A549 (cell line): ENCODE measurements around the gene TMEM267. TPM values are rescaled to one million over a fixed set of nuclear protein-coding genes. Genes with fewer than 3 reads are reported as not detected.

Experiments used
- ATAC-seq, 2 experiments: fragments of 200-7000 bp in 1 of 2; fragments of >200 bp in 1 of 2; cut with Nextera tagmentation in 1 of 2; cut with Tn5 transposase in 1 of 2; 3 replicates each; pipeline versions ENCODE4 v1.8.0 to v1.9.1; 2018 to 2020; ENCODE audit warnings: mild to moderate bottlenecking in 1 of 2, moderate library complexity in 1 of 2
- CTCF ChIA-PET: fragments of 300-600 bp; sonication (Branson Sonifier 250); formaldehyde crosslinking; extraction: SDS; loops from one replicate; lab custom pipeline; 2021; ENCODE audit warnings: antibody characterized with exemption, inconsistent platforms; lab: Yijun Ruan, JAX
- POLR2A ChIA-PET: fragments of 350-600 bp; formaldehyde crosslinking; extraction: SDS; loops from one replicate; lab custom pipeline; 2021; ENCODE audit warnings: antibody characterized with exemption, inconsistent platforms; lab: Yijun Ruan, JAX
- DNase-seq, 2 experiments: peaks; one replicate each; pipeline versions ENCODE4 v3.0.0 to v3.0.0-alpha.2; 2011 to 2016; ENCODE audit warnings: low read depth in 1 of 2, low spot score in 1 of 2
- FAIRE-seq: peaks from 2 replicates; lab custom pipeline; 2011; peaks lifted over from hg19 to GRCh38; lab: Jason Lieb, UNC
- H3K27ac ChIP-seq, 2 experiments: fragments of >200 bp; sonication (Bioruptor Twin); formaldehyde crosslinking; 3 replicates each; pipeline ENCODE4 v1.5.1; 2016 to 2017
- H3K4me1 ChIP-seq: fragments of >200 bp; sonication (Bioruptor Twin); formaldehyde crosslinking; 3 replicates; pipeline ENCODE4 v1.6.1; 2016
- H3K4me2 ChIP-seq: fragments of >200 bp; sonication (Bioruptor Twin); formaldehyde crosslinking; 3 replicates; pipeline ENCODE4 v1.6.1; 2016
- H3K4me3 ChIP-seq: fragments of >200 bp; sonication (Bioruptor Twin); formaldehyde crosslinking; 3 replicates; pipeline ENCODE4 v1.5.1; 2016
- H3K9me3 ChIP-seq: fragments of >200 bp; sonication (Bioruptor Twin); formaldehyde crosslinking; 3 replicates; pipeline ENCODE4 v1.6.1; 2016
- BCL3 ChIP-seq: fragments of >200 bp; sonication (Bioruptor Twin); formaldehyde crosslinking; IDR thresholded peaks from 3 replicates; pipeline ENCODE4 v1.6.1; 2016
- CBX8 ChIP-seq: fragments of 200-600 bp; sonication (generic); IDR thresholded peaks from 2 replicates; pipeline ENCODE4 v1.6.1; 2016
- CEBPB ChIP-seq, 2 experiments: fragments of >200 bp in 1 of 2; sonication (Bioruptor Twin) in 1 of 2; formaldehyde crosslinking in 1 of 2; IDR thresholded peaks; 2 replicates each; pipeline ENCODE4 v1.6.1; 2012 to 2016
- CHD4 ChIP-seq: fragments of 200-600 bp; sonication (generic); IDR thresholded peaks from 2 replicates; pipeline ENCODE4 v1.6.1; 2016; ENCODE audit warnings: antibody characterized with exemption, mild to moderate bottlenecking, borderline replicate concordance
- CTCF ChIP-seq: fragments of >200 bp; sonication (Bioruptor Twin); formaldehyde crosslinking; IDR thresholded peaks from 3 replicates; pipeline ENCODE4 v1.5.1; 2016
- EHF ChIP-seq: fragments of 250-450 bp; sonication (Bioruptor Pico); IDR thresholded peaks from 2 replicates; pipeline ENCODE4 v1.5.0; 2020; ENCODE audit warnings: mild to moderate bottlenecking
- ELK1 ChIP-seq: fragments of 150-350 bp; IDR thresholded peaks from 2 replicates; pipeline ENCODE4 v1.6.1; 2014; ENCODE audit warnings: low read depth, mild to moderate bottlenecking, low read length
- FOSL2 ChIP-seq, 2 experiments: fragments of 450-650 bp in 1 of 2; fragments of >200 bp in 1 of 2; sonication (Bioruptor Twin) in 1 of 2; formaldehyde crosslinking; IDR thresholded peaks; 2 replicates each; pipeline versions ENCODE4 v1.5.0 to v1.6.1; 2016 to 2020; ENCODE audit warnings: mild to moderate bottlenecking in 1 of 2, moderate library complexity in 1 of 2
- HEYL ChIP-seq: fragments of 250-450 bp; sonication (Bioruptor Pico); IDR thresholded peaks from 2 replicates; pipeline ENCODE4 v1.8.0; 2021; ENCODE audit warnings: mild to moderate bottlenecking, moderate library complexity
- HOXB5 ChIP-seq: fragments of 250-450 bp; sonication (Bioruptor Pico); IDR thresholded peaks from 2 replicates; pipeline ENCODE4 v1.5.0; 2020; ENCODE audit warnings: mild to moderate bottlenecking, moderate library complexity
- JUNB ChIP-seq: fragments of >200 bp; sonication (Bioruptor Twin); formaldehyde crosslinking; IDR thresholded peaks from 2 replicates; pipeline ENCODE4 v1.6.1; 2016
- KDM1A ChIP-seq: fragments of 200-600 bp; sonication (generic); IDR thresholded peaks from 2 replicates; pipeline ENCODE4 v1.6.1; 2016; ENCODE audit warnings: low read depth, mild to moderate bottlenecking
- MAFK ChIP-seq: fragments of 450-650 bp; IDR thresholded peaks from 2 replicates; pipeline ENCODE4 v1.6.1; 2014; ENCODE audit not compliant: partially characterized antibody
- MAZ ChIP-seq: fragments of 150-350 bp; IDR thresholded peaks from 2 replicates; pipeline ENCODE4 v1.6.1; 2014; ENCODE audit warnings: antibody characterized with exemption, low read depth, low read length, borderline replicate concordance
- NFE2L2 ChIP-seq: fragments of 150-350 bp; conservative IDR thresholded peaks from 2 replicates; pipeline ENCODE4 v1.6.1; 2014; ENCODE audit warnings: low read length
- PHF8 ChIP-seq: fragments of 200-600 bp; sonication (generic); IDR thresholded peaks from 2 replicates; pipeline ENCODE4 v1.6.1; 2016; ENCODE audit warnings: low read depth, mild to moderate bottlenecking, antibody characterized with exemption, moderate library complexity, borderline replicate concordance
- POLR2A ChIP-seq: IDR thresholded peaks from 2 replicates; pipeline ENCODE4 v1.6.1; 2012; ENCODE audit warnings: mild to moderate bottlenecking, low read length
- POLR2AphosphoS2 ChIP-seq: conservative IDR thresholded peaks from 2 replicates; pipeline ENCODE4 v1.6.1; 2012; ENCODE audit warnings: low read length, improper control_type of control experiment, inconsistent platforms
- RFX5 ChIP-seq: fragments of 450-650 bp; IDR thresholded peaks from 2 replicates; pipeline ENCODE4 v1.7.1; 2014; ENCODE audit warnings: antibody characterized with exemption, mild to moderate bottlenecking, moderate library complexity
- RNF2 ChIP-seq: fragments of 200-600 bp; sonication (generic); IDR thresholded peaks from 2 replicates; pipeline ENCODE4 v1.6.1; 2016; ENCODE audit warnings: low read depth, mild to moderate bottlenecking, antibody characterized with exemption, moderate library complexity, borderline replicate concordance
- TP53 ChIP-seq: fragments of 250-450 bp; sonication (Bioruptor Pico); IDR thresholded peaks from 2 replicates; pipeline ENCODE4 v1.5.0; 2021; ENCODE audit warnings: mild to moderate bottlenecking, moderate library complexity
- WGBS: methylation state at CpG from one replicate; pipeline ENCODE4 v1.1.6; 2017; ENCODE audit errors: missing lambda C conversion rate; 5-methylcytosine and 5-hydroxymethylcytosine counted together
- polyA plus RNA-seq, 4 experiments: library from polyadenylated mRNA; depleted of rRNA in 3 of 4; stranded (reverse); fragments of >200 nt; fragmentation: RNase III in 1 of 4; extraction: RNeasy Plus Mini Kit Qiagen cat#74134 plus additional on column Dnase treatment in 1 of 4; gene quantifications; 2 replicates in 3 of 4; 3 replicates in 1 of 4; pipeline ENCODE4 v1.2.3, GENCODE V29; 2011 to 2017

TMEM267 gene
- polyA plus RNA-seq, 2 of the 4 experiments (the other 2 are of a cell fraction), result 15.8 to 46.1 TPM

GRCh38 chr5:43413966-43414365 lies 69.7 kb downstream of the TMEM267 start:
- CTCF ChIA-PET, result no interaction called here
- Histone ChIP-seq H3K27ac (no peak overlapping the region), H3K4me1 (0 out of 3 replicates have a peak, but pooled peaks cover 3% of the 10 kb centered on the region), H3K9me3 (no peaks in the 10 kb centered on the region)
- FAIRE-seq (no peak), DNase-seq (no peak)
- 86% methylated on average over 2 of the region's 2 CpGs for WGBS
- POLR2A ChIA-PET, result no interaction called here
- TF ChIP-seq CEBPB (IDR thresholded peaks at IDR 0.05) (no peak), RFX5 (no peak), TP53 (CRISPR knock-in tag) (no peak), CTCF (no peak), RNF2 (no peak), JUNB (no peak)
- TF ChIP-seq, all 56 proteins: peak for 0
- Histone ChIP-seq H3K4me3 (no peak overlapping the region), H3K4me2 (no peak overlapping the region)
- ATAC-seq, result no peak

DNA sequence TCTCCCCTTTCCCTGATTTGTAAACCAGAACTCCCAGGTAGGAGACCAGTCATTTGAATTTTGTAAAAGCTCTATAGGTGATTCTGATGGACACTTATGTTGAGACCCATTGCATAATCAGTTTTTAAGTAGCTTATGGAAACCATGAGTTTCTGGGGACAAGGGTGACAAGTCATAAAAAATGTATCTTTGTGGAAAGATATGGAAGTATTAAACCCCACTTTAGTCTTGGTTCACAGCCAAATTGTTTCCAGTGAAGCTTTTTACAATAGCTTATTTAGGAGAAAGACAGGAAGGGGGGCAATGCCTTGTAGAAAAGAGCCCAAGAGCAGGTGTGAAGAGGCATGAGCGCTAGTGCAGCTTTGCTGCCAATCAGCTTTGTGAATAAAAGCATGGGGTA lies 71.0 kb downstream of the TMEM267 start:
- WGBS, result 87% methylated on average over 1 of the region's 1 CpG
- Histone ChIP-seq H3K9me3 (no peaks in the 10 kb centered on the region), H3K4me2 (no peak overlapping the region), H3K4me1 (0 out of 3 replicates have a peak, but pooled peaks cover 3% of the 10 kb centered on the region), H3K27ac (no peak overlapping the region), H3K4me3 (no peak overlapping the region)
- ATAC-seq (no peak), FAIRE-seq (no peak), DNase-seq (no peak)
- ChIA-PET POLR2A (interaction anchor here (2.9 kb wide), 1 partner anchor 71 kb away, joined by 21 read pairs; the partner anchor contains the start of gene TMEM267), CTCF (interaction anchor here (1.0 to 3.9 kb wide), 3 partner anchors 11 to 72 kb away, joined by 4 to 16 read pairs (median 16); partner anchors contain the start of gene TMEM267)
- TF ChIP-seq PHF8 (no peak), POLR2AphosphoS2 (no peak), KDM1A (no peak), MAFK (no peak), CBX8 (no peak), FOSL2 (IDR thresholded peaks at IDR 0.05) (no peak), FOSL2 (CRISPR knock-in tag; IDR thresholded peaks at IDR 0.05) (no peak), EHF (no peak), RFX5 (no peak), TP53 (CRISPR knock-in tag) (no peak), CHD4 (no peak), NFE2L2 (no peak), HEYL (CRISPR knock-in tag) (no peak), BCL3 (no peak), RNF2 (no peak)

GRCh38 chr5:43412156-43412555 lies 71.5 kb downstream of the TMEM267 start, which contains the start of gene CCL28:
Gene CCL28, minus strand, starts transcription at chr5:43412391. Its CDS starts 75 bp downstream, at chr5:43412316.
- FAIRE-seq (no peak), ATAC-seq (no peak), DNase-seq (no peak)
- 56% methylated on average over 6 of the region's 6 CpGs for WGBS
- no peak for TF ChIP-seq ELK1
- no peak for TF ChIP-seq POLR2A
- no peak for TF ChIP-seq EHF
- no peak for TF ChIP-seq KDM1A
- no peak for TF ChIP-seq MAZ
- TF ChIP-seq HOXB5 (CRISPR knock-in tag), result no peak
- Histone ChIP-seq H3K4me1 (0 out of 3 replicates have a peak, but pooled peaks cover 3% of the 10 kb centered on the region), H3K27ac (peak within 1 kb of the TSS in 1 of 2 experiments; percentile 40; a peak in 1 of 6 replicates), H3K4me3 (no peak within 1 kb of the TSS), H3K4me2 (no peak within 1 kb of the TSS), H3K9me3 (no peaks in the 10 kb centered on the region)
- ChIA-PET POLR2A (interaction anchor here (2.9 kb wide), 1 partner anchor 72 kb away, joined by 21 read pairs; the partner anchor contains the start of gene TMEM267), CTCF (interaction anchor here (0.9 to 3.9 kb wide), 5 partner anchors 8 to 72 kb away, joined by 3 to 16 read pairs (median 9); partner anchors contain the start of gene TMEM267)
